Caco-2 (cell line): Measurements from ENCODE around the gene HOXD8. TPM values are rescaled to one million over a fixed set of nuclear protein-coding genes. Genes with fewer than 3 reads are reported as not detected.

Experiments
- BruUV-seq: library from RNA; stranded (reverse); fragments of 400-500 nt; replicated peaks from 2 replicates; lab custom pipeline; 2021; lab: Mats Ljungman, UMichigan
- CTCF ChIA-PET: fragments of 300-600 bp; sonication (Branson Sonifier 250); formaldehyde crosslinking; loops from one replicate; lab custom pipeline; 2022; ENCODE audit warnings: antibody characterized with exemption; lab: Charles Lee
- POLR2A ChIA-PET: fragments of 300-600 bp; sonication (Branson Sonifier 250); formaldehyde crosslinking; loops from one replicate; lab custom pipeline; 2022; ENCODE audit warnings: antibody characterized with exemption; lab: Charles Lee
- DNase-seq, 2 experiments: peaks; one replicate each; pipeline versions ENCODE4 v3.0.0 to v3.0.0-alpha.2; 2020 to 2022
- H3K27me3 ChIP-seq: replicated peaks from 2 replicates; pipeline ENCODE4 v1.6.0; 2011; ENCODE audit warnings: low read length; ENCODE audit not compliant: control insufficient read depth, insufficient read depth
- H3K36me3 ChIP-seq: 2 replicates; pipeline ENCODE4 v1.5.1; 2011; ENCODE audit warnings: low read length; ENCODE audit not compliant: control insufficient read depth, insufficient read depth
- H3K4me1 ChIP-seq: fragments of 250-450 bp; sonication (Bioruptor Pico); 2 replicates; pipeline ENCODE4 v1.5.1; 2020; ENCODE audit warnings: mild to moderate bottlenecking
- H3K4me3 ChIP-seq: 2 replicates; pipeline ENCODE4 v1.5.1; 2011; ENCODE audit warnings: low read depth, mild to moderate bottlenecking, control low read depth, low read length
- H3K9me3 ChIP-seq: fragments of 250-450 bp; sonication (Bioruptor Pico); 2 replicates; pipeline ENCODE4 v1.5.1; 2020; ENCODE audit warnings: mild to moderate bottlenecking, moderate library complexity
- H3K27ac Mint-ChIP-seq: one replicate; pipeline ENCODE4 v1.8.0; 2022; ENCODE audit warnings: mixed read lengths; ENCODE audit not compliant: unreplicated experiment
- H3K27me3 Mint-ChIP-seq: one replicate; pipeline ENCODE4 v1.8.0; 2022; ENCODE audit warnings: mixed read lengths; ENCODE audit not compliant: insufficient read depth, unreplicated experiment
- H3K36me3 Mint-ChIP-seq: one replicate; pipeline ENCODE4 v1.8.0; 2022; ENCODE audit warnings: mild to moderate bottlenecking, mixed read lengths; ENCODE audit not compliant: insufficient read depth, unreplicated experiment
- H3K4me1 Mint-ChIP-seq: one replicate; pipeline ENCODE4 v1.8.0; 2022; ENCODE audit warnings: low read depth, mixed read lengths; ENCODE audit not compliant: unreplicated experiment
- H3K4me3 Mint-ChIP-seq: one replicate; pipeline ENCODE4 v1.8.0; 2022; ENCODE audit warnings: mild to moderate bottlenecking, moderate library complexity, mixed read lengths; ENCODE audit not compliant: unreplicated experiment
- H3K9me3 Mint-ChIP-seq: one replicate; pipeline ENCODE4 v1.8.0; 2022; ENCODE audit warnings: mixed read lengths; ENCODE audit not compliant: unreplicated experiment
- CTCF ChIP-seq, 2 experiments: fragments of 200-600 bp in 1 of 2; IDR thresholded peaks; 1 replicate in 1 of 2; 2 replicates in 1 of 2; pipeline versions ENCODE4 v1.5.1 to v1.8.0; 2011 to 2022; ENCODE audit warnings: antibody characterized with exemption in 1 of 2, control low read depth in 1 of 2, inconsistent platforms in 1 of 2, low read depth in 1 of 2, low read length in 1 of 2, mild to moderate bottlenecking in 1 of 2, moderate library complexity in 1 of 2; ENCODE audit not compliant: insufficient read depth in 1 of 2, severe bottlenecking in 1 of 2, unreplicated experiment in 1 of 2
- intact Hi-C: fragments of 100-400 bp; cut with micrococcal nuclease; formaldehyde crosslinking; loops from one replicate; pipeline ENCODE4 v1.10.0; 2022; ENCODE audit not compliant: unreplicated experiment
- total RNA-seq: library from RNA; stranded (reverse); gene quantifications from 2 replicates; pipeline ENCODE4 v1.2.3, GENCODE V29; 2022

The HOXD8 gene
- total RNA-seq, 1 experiment from 2014 or later = not detected

- Histone ChIP-seq H3K9me3 (no peaks in the 10 kb centered on the region), H3K36me3 (no peaks in the 10 kb centered on the region), H3K4me3 (no peak overlapping the region), H3K4me1 (no peaks in the 10 kb centered on the region), H3K27me3 (peaks cover 8% of the 10 kb centered on the region)
- Mint-ChIP-seq H3K27me3 (peaks cover 58% of the 10 kb centered on the region), H3K4me1 (no peaks in the 10 kb centered on the region), H3K4me3 (no peak overlapping the region), H3K9me3 (no peaks in the 10 kb centered on the region), H3K36me3 (no peaks in the 10 kb centered on the region), H3K27ac (no peak overlapping the region)
- ChIA-PET POLR2A (no interaction called here), CTCF (no interaction called here)
- BruUV-seq = no TSS peak
- intact Hi-C loops = no loop called here
- no peak for DNase-seq
- no peak for TF ChIP-seq CTCF (IDR thresholded peaks at IDR 0.05; ENCODE audit: insufficient read depth in 1 of 2, low read depth in 1 of 2, low read length in 1 of 2, severe bottlenecking in 1 of 2, unreplicated experiment in 1 of 2)
These were observed 14.4 kb upstream of the HOXD8 start for GRCh38 chr2:176114930-176115625.

GRCh38 chr2:176115883-176116813 lies 13.4 kb upstream of the HOXD8 start, which contains the start of gene HOXD10:
Gene HOXD10 (plus strand): TSS chr2:176116778. CDS start chr2:176116834, 56 bp downstream.
- Histone ChIP-seq H3K4me3 (peak within 1 kb of the TSS; percentile 19; the same call in 1 of the 2 replicates), H3K27me3 (peaks cover 8% of the 10 kb centered on the region), H3K4me1 (no peaks in the 10 kb centered on the region), H3K36me3 (no peaks in the 10 kb centered on the region), H3K9me3 (no peaks in the 10 kb centered on the region)
- intact Hi-C loops = no loop called here
- peak; percentile 79 to 81 for DNase-seq
- peaks cover 65% of the 10 kb centered on the region for H3K27me3 Mint-ChIP-seq
- no peaks in the 10 kb centered on the region for H3K9me3 Mint-ChIP-seq
- no peak within 1 kb of the TSS for H3K27ac Mint-ChIP-seq
- H3K4me1 Mint-ChIP-seq = no peaks in the 10 kb centered on the region
- ChIA-PET POLR2A (no interaction called here), CTCF (no interaction called here)
- peak; percentile 43 to 49 for TF ChIP-seq CTCF (IDR thresholded peaks at IDR 0.05; ENCODE audit: insufficient read depth in 1 of 2, low read depth in 1 of 2, low read length in 1 of 2, severe bottlenecking in 1 of 2, unreplicated experiment in 1 of 2)
- H3K36me3 Mint-ChIP-seq = no peaks in the 10 kb centered on the region
- peak within 1 kb of the TSS; percentile 61 for H3K4me3 Mint-ChIP-seq
- no TSS peak for BruUV-seq

GRCh38 chr2:176117162-176117822 lies 12.2 kb upstream of the HOXD8 start:
- ChIA-PET POLR2A (no interaction called here), CTCF (no interaction called here)
- peaks cover 10% of the 10 kb centered on the region for H3K27me3 ChIP-seq

More at GRCh38 chr2:176117162-176117822, 12.2 kb upstream of the HOXD8 start:
- no peaks in the 10 kb centered on the region for H3K4me1 Mint-ChIP-seq
- TF ChIP-seq CTCF (IDR thresholded peaks at IDR 0.05; ENCODE audit: insufficient read depth in 1 of 2, low read depth in 1 of 2, low read length in 1 of 2, severe bottlenecking in 1 of 2, unreplicated experiment in 1 of 2) = no peak
- no peak for DNase-seq
- no peak overlapping the region for H3K4me3 ChIP-seq
- H3K27me3 Mint-ChIP-seq = peaks cover 65% of the 10 kb centered on the region
- no peak overlapping the region for H3K27ac Mint-ChIP-seq
- BruUV-seq = no TSS peak
- H3K9me3 Mint-ChIP-seq = no peaks in the 10 kb centered on the region
- H3K9me3 ChIP-seq = no peaks in the 10 kb centered on the region
- intact Hi-C loops = no loop called here
- no peaks in the 10 kb centered on the region for H3K36me3 Mint-ChIP-seq
- H3K4me1 ChIP-seq = no peaks in the 10 kb centered on the region
- peak overlapping the region; percentile 61 for H3K4me3 Mint-ChIP-seq
- H3K36me3 ChIP-seq = no peaks in the 10 kb centered on the region
